Fibroblast of skin of abdomen (primary cell): ENCODE data around the gene LCN6.

ENCODE experiments used
- DNase-seq: peaks from one replicate; pipeline ENCODE4 v3.0.0-alpha.2; 2013

The LCN6 gene

GRCh38 chr9:136743639-136744211, 4.6 kb downstream of the LCN6 start:
- DNase-seq, result no peak

- no peak for DNase-seq
Observed at GRCh38 chr9:136742591-136743391, 5.5 kb downstream of the LCN6 start, which contains the start of gene LCN10. Gene LCN10, minus strand, starts transcription at chr9:136742940. Its CDS starts 37 bp downstream, at chr9:136742903.

GRCh38 chr9:136741883-136742571, 6.3 kb downstream of the LCN6 start:
- DNase-seq, result no peak

GRCh38 chr9:136740971-136741882, 7.1 kb downstream of the LCN6 start:
- DNase-seq, result no peak

GRCh38 chr9:136740491-136740890, 7.8 kb downstream of the LCN6 start:
- no peak for DNase-seq

- DNase-seq, result no peak
Observed at GRCh38 chr9:136740069-136740468, 8.3 kb downstream of the LCN6 start.

GRCh38 chr9:136739509-136739908, 8.8 kb downstream of the LCN6 start:
- DNase-seq, result no peak

GRCh38 chr9:136738960-136739359, 9.4 kb downstream of the LCN6 start:
- DNase-seq, result no peak

GRCh38 chr9:136735812-136736480, 12.4 kb downstream of the LCN6 start:
- DNase-seq, result no peak

- no peak for DNase-seq
Observed at GRCh38 chr9:136734837-136735496, 13.4 kb downstream of the LCN6 start.

GRCh38 chr9:136733611-136734010, 14.7 kb downstream of the LCN6 start:
- DNase-seq, result no peak

- DNase-seq, result no peak
Observed at GRCh38 chr9:136732444-136733178, 15.7 kb downstream of the LCN6 start.

- no peak for DNase-seq
Observed at GRCh38 chr9:136729926-136730325, 18.4 kb downstream of the LCN6 start.

- no peak for DNase-seq
Observed at GRCh38 chr9:136729144-136729543, 19.2 kb downstream of the LCN6 start.

- peak; percentile 18 for DNase-seq
Observed at GRCh38 chr9:136728548-136729123, 19.7 kb downstream of the LCN6 start.

- peak; percentile 90 for DNase-seq
Observed at GRCh38 chr9:136728080-136728547, 20.2 kb downstream of the LCN6 start.

GRCh38 chr9:136726631-136727191, 21.6 kb downstream of the LCN6 start:
- DNase-seq, result no peak

GRCh38 chr9:136726118-136726517, 22.2 kb downstream of the LCN6 start:
- no peak for DNase-seq

- DNase-seq, result peak; percentile 30
Observed at GRCh38 chr9:136725612-136726011, 22.7 kb downstream of the LCN6 start.

- no peak for DNase-seq
Observed at GRCh38 chr9:136724772-136725171, 23.6 kb downstream of the LCN6 start.
